HG03060 (cell line): ENCODE data around the gene MPRIP.
"Not testable (repeated sequence)": the region's sequence is repeated elsewhere in the genome, so short reads cannot be mapped to it uniquely, and the experiment has no call there.

ENCODE experiments used
- ATAC-seq: cut with Tn5 transposase; IDR thresholded peaks from one replicate; pipeline ENCODE4 v1.9.1; 2021; ENCODE audit warnings: low read depth, moderate number of reproducible peaks; ENCODE audit not compliant: unreplicated experiment

MPRIP gene

GRCh38 chr17:17042384-17042736 is at the start of gene MPRIP:
Gene MPRIP, plus strand, starts transcription at chr17:17042457. Its CDS starts 392 bp downstream, at chr17:17042849.
- ATAC-seq = no peak

- ATAC-seq = no peak
Observed at GRCh38 chr17:16994631-16995030, 47.6 kb upstream of the MPRIP start.

- no peak for ATAC-seq
Observed at GRCh38 chr17:16995930-16996329, 46.3 kb upstream of the MPRIP start.

GRCh38 chr17:16996726-16997125 is 45.5 kb upstream of the MPRIP start:
- not testable (repeated sequence) for ATAC-seq

GRCh38 chr17:16997514-16998429 is 44.5 kb upstream of the MPRIP start:
- no peak for ATAC-seq

GRCh38 chr17:16999931-17000625 is 42.2 kb upstream of the MPRIP start:
- no peak for ATAC-seq

- no peak for ATAC-seq
Observed at GRCh38 chr17:17001076-17001777, 41.0 kb upstream of the MPRIP start.

- no peak for ATAC-seq
Observed at GRCh38 chr17:17001874-17002520, 40.3 kb upstream of the MPRIP start.

GRCh38 chr17:17002731-17003715 is 39.2 kb upstream of the MPRIP start:
- not testable (repeated sequence) for ATAC-seq

- no peak for ATAC-seq
Observed at GRCh38 chr17:17004251-17004996, 37.8 kb upstream of the MPRIP start.

- ATAC-seq = not testable (repeated sequence)
Observed at GRCh38 chr17:17004997-17005614, 37.2 kb upstream of the MPRIP start.

GRCh38 chr17:17007891-17008290 is 34.4 kb upstream of the MPRIP start:
- not testable (repeated sequence) for ATAC-seq

GRCh38 chr17:17008621-17009397 is 33.4 kb upstream of the MPRIP start:
- not testable (repeated sequence) for ATAC-seq

- not testable (repeated sequence) for ATAC-seq
Observed at GRCh38 chr17:17009972-17010371, 32.3 kb upstream of the MPRIP start.

- not testable (repeated sequence) for ATAC-seq
Observed at GRCh38 chr17:17010545-17011034, 31.7 kb upstream of the MPRIP start.

- ATAC-seq = not testable (repeated sequence)
Observed at GRCh38 chr17:17011043-17011907, 31.0 kb upstream of the MPRIP start.
